Measurements from ENCODE around the gene PDXP. TPM values are rescaled to one million over a fixed set of nuclear protein-coding genes. Genes with fewer than 3 reads are reported as not detected.

PDXP gene
- total RNA-seq, 1 experiment from 2014 or later: 10.9 TPM

DNA sequence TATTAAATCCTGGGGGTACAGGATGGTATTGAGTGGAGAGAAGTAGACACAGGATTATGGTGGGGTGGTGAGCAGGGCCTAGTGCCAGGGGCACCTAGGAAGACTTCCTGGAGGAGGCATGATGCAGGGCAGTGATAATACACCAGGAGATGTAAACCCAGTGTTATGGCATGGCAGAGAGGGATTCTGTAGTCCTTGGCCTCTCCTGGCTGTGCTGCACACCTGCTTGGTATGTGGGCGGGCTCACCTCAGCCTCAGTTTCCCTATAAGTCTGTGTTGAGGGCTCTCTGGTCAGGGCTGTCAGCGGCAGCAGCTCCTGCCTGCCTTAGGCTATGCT is 2.2 kb downstream of the PDXP start:
- no peak overlapping the region; the same call in 1 of the 2 replicates for H3K4me3 ChIP-seq
- intact Hi-C loops (cut with micrococcal nuclease; ENCODE audit: unreplicated experiment): no loop called here

DNA sequence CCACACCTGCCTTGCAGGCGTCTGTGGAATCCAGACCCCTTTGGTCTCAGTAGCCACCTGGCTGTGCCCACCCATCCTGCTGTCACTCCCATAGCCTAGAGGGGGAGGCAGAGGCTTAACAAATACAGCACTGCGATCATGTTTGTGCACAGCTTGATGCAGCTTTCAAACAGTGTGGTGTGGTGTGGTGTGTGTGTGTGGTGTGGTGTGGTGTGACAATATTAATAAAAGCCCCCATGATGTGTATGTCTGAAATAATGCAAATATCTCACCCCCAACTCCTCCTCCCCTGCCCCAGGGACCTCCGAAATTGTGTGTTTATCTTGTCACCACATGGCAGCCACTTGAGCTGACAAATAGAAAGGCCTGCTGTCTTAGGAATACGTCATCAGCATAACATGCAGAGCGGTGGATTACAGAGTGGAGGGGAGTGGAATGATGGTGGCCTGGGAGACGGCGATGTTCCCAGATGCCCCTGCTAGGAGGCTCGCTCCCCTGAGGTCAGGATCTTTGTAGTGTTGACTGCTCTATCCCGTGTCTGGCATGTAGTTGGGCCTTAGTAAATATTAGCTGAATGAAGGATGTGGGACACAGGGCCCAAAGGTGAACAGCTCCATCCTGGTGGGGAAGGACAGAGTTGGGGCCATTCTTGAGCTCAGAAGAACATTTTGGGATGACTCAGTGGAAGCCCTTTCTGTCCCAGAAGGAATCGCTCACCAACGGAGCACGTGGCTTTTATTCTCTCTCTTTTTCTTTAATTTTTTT is 2.8 kb downstream of the PDXP start:
- no peaks in the 10 kb centered on the region for H3K27me3 ChIP-seq (ENCODE audit: insufficient read depth, low read depth)
- POLR2A ChIA-PET (ENCODE audit: unreplicated experiment): interaction anchor here (0.6 to 0.8 kb wide), 3 partner anchors 16 to 146 kb away, joined by 3 to 4 read pairs (median 4); partner anchors contain the start of gene GCAT
- intact Hi-C loops (cut with micrococcal nuclease; ENCODE audit: unreplicated experiment): no loop called here
- H4K20me1 ChIP-seq (ENCODE audit: insufficient read depth): peaks cover 14% of the 10 kb centered on the region
- peak overlapping the region; percentile 98; the same call in 1 of the 2 replicates for H3K4me2 ChIP-seq
- no peak overlapping the region for H2AFZ ChIP-seq
- H3K9me3 ChIP-seq (ENCODE audit: insufficient read depth, low read depth): no peaks in the 10 kb centered on the region
- no peak overlapping the region for H3K4me3 ChIP-seq
- H3K27ac ChIP-seq: no peak overlapping the region
- DNase-seq: no peak
- H3K79me2 ChIP-seq (ENCODE audit: low read depth): peaks cover 32% of the 10 kb centered on the region
- no peaks in the 10 kb centered on the region for H3K9me2 ChIP-seq (ENCODE audit: insufficient read depth)
- H3K4me1 ChIP-seq (replicated peaks; ENCODE audit: insufficient read depth): peaks cover 28% of the 10 kb centered on the region
- CTCF ChIA-PET: interaction anchor here (0.6 to 1.3 kb wide), 4 partner anchors 13 to 76 kb away, joined by 3 to 7 read pairs (median 4); partner anchors contain the start of gene NOL12
- BruUV-seq (replicated peaks): no TSS peak
- TF ChIP-seq, protein P1, sequence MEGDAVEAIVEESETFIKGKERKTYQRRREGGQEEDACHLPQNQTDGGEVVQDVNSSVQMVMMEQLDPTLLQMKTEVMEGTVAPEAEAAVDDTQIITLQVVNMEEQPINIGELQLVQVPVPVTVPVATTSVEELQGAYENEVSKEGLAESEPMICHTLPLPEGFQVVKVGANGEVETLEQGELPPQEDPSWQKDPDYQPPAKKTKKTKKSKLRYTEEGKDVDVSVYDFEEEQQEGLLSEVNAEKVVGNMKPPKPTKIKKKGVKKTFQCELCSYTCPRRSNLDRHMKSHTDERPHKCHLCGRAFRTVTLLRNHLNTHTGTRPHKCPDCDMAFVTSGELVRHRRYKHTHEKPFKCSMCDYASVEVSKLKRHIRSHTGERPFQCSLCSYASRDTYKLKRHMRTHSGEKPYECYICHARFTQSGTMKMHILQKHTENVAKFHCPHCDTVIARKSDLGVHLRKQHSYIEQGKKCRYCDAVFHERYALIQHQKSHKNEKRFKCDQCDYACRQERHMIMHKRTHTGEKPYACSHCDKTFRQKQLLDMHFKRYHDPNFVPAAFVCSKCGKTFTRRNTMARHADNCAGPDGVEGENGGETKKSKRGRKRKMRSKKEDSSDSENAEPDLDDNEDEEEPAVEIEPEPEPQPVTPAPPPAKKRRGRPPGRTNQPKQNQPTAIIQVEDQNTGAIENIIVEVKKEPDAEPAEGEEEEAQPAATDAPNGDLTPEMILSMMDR (conservative IDR thresholded peaks at IDR 0.05): peak; percentile 47
- no peak for TF ChIP-seq EZH2 (IDR thresholded peaks at IDR 0.05; ENCODE audit: low read depth)
- H3K36me3 ChIP-seq (ENCODE audit: low read depth): no peaks in the 10 kb centered on the region
- H3F3A ChIP-seq (ENCODE audit: insufficient read depth, low read depth): peaks cover 17% of the 10 kb centered on the region

More for the DNA sequence above, 2.2 kb downstream of the PDXP start:
- H2AFZ ChIP-seq: no peak overlapping the region
- ChIA-PET POLR2A (ENCODE audit: unreplicated experiment) (interaction anchor here (0.8 kb wide), 1 partner anchor 15 kb away, joined by 4 read pairs; no protein-coding TSS in a partner anchor), CTCF (interaction anchor here (1.3 kb wide), 1 partner anchor 17 kb away, joined by 5 read pairs; no protein-coding TSS in a partner anchor)
- H3K4me1 ChIP-seq (replicated peaks; ENCODE audit: insufficient read depth): peaks cover 28% of the 10 kb centered on the region
- H3K4me2 ChIP-seq: peak overlapping the region; percentile 98
- H3K27ac ChIP-seq: no peak overlapping the region
- H3K27me3 ChIP-seq (ENCODE audit: insufficient read depth, low read depth): no peaks in the 10 kb centered on the region
- no peak for TF ChIP-seq EZH2 (IDR thresholded peaks at IDR 0.05; ENCODE audit: low read depth)
- TF ChIP-seq, protein P1 (conservative IDR thresholded peaks at IDR 0.05): no peak
- BruUV-seq (replicated peaks): no TSS peak
- no peak for DNase-seq
- H3K79me2 ChIP-seq (ENCODE audit: low read depth): peaks cover 32% of the 10 kb centered on the region
- H3F3A ChIP-seq (ENCODE audit: insufficient read depth, low read depth): peaks cover 24% of the 10 kb centered on the region
- no peaks in the 10 kb centered on the region for H3K9me2 ChIP-seq (ENCODE audit: insufficient read depth)
- H3K9me3 ChIP-seq (ENCODE audit: insufficient read depth, low read depth): no peaks in the 10 kb centered on the region
- no peaks in the 10 kb centered on the region for H3K36me3 ChIP-seq (ENCODE audit: low read depth)
- H4K20me1 ChIP-seq (ENCODE audit: insufficient read depth): peaks cover 14% of the 10 kb centered on the region

- CTCF ChIA-PET: interaction anchor here (0.8 to 1.3 kb wide), 3 partner anchors 13 to 24 kb away, joined by 3 to 5 read pairs (median 4); partner anchors contain the start of gene NOL12
- Histone ChIP-seq H3K9me2 (ENCODE audit: insufficient read depth) (no peaks in the 10 kb centered on the region), H3K4me1 (replicated peaks; ENCODE audit: insufficient read depth) (peaks cover 28% of the 10 kb centered on the region), H3F3A (ENCODE audit: insufficient read depth, low read depth) (peaks cover 12% of the 10 kb centered on the region), H4K20me1 (ENCODE audit: insufficient read depth) (peaks cover 14% of the 10 kb centered on the region), H2AFZ (no peak overlapping the region), H3K36me3 (ENCODE audit: low read depth) (no peaks in the 10 kb centered on the region), H3K9me3 (ENCODE audit: insufficient read depth, low read depth) (no peaks in the 10 kb centered on the region), H3K27me3 (ENCODE audit: insufficient read depth, low read depth) (no peaks in the 10 kb centered on the region), H3K27ac (no peak overlapping the region), H3K4me2 (no peak overlapping the region), H3K4me3 (no peak overlapping the region), H3K79me2 (ENCODE audit: low read depth) (peaks cover 32% of the 10 kb centered on the region)
- intact Hi-C loops (cut with micrococcal nuclease; ENCODE audit: unreplicated experiment): no loop called here
- POLR2A ChIA-PET (ENCODE audit: unreplicated experiment): interaction anchor here (0.6 kb wide), 1 partner anchor 19 kb away, joined by 4 read pairs; no protein-coding TSS in a partner anchor
- no TSS peak for BruUV-seq (replicated peaks)
- no peak for DNase-seq
- TF ChIP-seq, protein P1 (conservative IDR thresholded peaks at IDR 0.05): no peak
- no peak for TF ChIP-seq EZH2 (IDR thresholded peaks at IDR 0.05; ENCODE audit: low read depth)
Observed at GRCh38 chr22:37662039-37662438, 3.5 kb downstream of the PDXP start.

Data from PC-9 (cell line).